Pulmonary artery endothelial cell (primary cell): Measurements from ENCODE around the gene KEL. TPM values are rescaled to one million over a fixed set of nuclear protein-coding genes. Genes with fewer than 3 reads are reported as not detected.

Experiments
- DNase-seq: peaks from one replicate; pipeline ENCODE4 v3.0.0-alpha.2; 2011; ENCODE audit warnings: low read depth, low spot score
- total RNA-seq: library from RNA; depleted of rRNA; stranded (reverse); fragments of >200 nt; gene quantifications from 2 replicates; pipeline ENCODE4 v1.2.3, GENCODE V29; 2014

KEL gene
- total RNA-seq, 1 donor from 2014 or later: not detected

DNA sequence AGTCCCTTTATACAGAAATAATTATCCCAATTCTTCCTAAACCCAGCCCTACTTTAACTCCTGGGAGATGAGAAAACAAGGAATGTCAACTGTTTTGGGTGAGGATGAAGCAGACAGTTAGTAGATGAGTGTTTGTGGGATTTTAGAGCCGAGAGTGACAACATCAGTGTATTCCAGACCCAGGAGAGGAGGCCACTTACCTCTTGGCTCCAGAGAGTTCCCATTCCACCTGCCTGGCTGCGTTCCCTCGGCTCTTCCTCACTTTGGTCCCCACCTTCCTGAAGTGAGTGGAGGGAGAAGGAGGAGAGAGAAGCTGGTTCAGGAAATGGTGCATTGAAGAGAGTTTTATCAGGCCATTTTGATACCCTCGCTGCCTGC lies 579 bp downstream of the KEL start:
- DNase-seq: no peak

DNA sequence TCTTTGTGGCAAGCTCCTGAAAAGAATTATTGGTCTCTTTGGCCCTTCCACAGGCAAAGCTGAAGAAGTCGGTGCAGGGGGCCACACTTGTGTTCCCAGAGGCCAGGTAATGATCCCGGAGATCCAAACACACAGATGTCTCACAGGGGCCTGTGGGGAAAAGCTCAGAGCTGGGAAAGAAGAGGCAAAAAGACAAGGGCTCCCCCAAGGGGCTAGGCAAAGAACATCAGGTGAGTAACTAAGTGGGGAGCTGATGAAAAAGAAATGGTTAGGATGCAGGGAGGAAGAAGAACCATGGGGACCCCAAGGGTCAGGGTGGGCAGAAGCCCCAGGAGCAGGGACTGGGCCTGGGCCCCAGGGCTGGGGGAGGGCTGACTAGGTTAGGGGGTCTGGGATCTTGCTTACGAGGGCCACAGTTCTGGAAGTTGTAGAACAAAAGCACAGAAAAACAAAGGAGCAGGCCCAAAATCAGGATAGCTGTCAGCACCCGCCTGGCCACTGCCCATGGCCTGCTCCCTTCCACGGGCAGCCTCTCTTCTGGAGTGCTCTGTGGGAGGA lies 1.1 kb downstream of the KEL start:
- DNase-seq: no peak

DNA sequence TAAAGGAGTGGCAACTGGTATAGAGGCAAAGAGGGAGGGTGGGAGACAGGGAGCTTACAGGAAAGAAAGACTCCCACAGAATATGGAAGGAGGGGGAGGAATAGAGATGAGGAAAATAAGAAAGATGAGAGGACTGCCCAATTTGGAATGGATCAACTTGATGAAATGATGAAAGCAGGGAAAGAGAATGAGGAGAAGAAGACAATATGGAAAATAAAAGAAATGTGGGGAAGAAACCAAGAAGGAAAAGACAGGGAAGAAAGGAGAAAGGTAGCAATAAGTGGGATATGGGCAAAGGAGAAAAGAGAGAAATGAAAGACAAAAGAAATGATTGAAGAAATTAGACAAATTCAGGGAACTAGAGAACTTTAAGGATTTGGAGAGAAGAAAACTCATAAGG lies 3.0 kb downstream of the KEL start:
- no peak for DNase-seq

DNA sequence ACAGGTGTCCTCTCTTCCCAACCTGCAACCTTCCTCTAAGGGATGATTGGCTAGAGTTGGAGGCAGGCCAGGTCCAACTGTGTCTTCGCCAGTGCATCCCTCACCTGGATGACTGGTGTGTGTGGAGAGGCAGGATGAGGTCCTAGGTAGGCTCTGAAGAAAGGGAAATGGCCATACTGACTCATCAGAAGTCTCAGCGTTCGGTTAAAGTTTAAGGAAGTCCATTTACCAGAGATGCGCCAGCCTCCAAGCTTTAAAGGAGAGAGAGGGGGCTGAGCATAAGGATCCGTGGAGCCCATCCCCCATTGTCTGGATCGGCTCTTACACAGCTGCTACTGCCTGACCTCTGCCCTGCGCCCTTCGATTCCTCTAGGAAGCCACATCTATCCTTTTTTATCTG lies 4.4 kb downstream of the KEL start:
- DNase-seq: no peak

- DNase-seq: no peak
These were observed 5.1 kb downstream of the KEL start for GRCh38 chr7:142956951-142957623.

DNA sequence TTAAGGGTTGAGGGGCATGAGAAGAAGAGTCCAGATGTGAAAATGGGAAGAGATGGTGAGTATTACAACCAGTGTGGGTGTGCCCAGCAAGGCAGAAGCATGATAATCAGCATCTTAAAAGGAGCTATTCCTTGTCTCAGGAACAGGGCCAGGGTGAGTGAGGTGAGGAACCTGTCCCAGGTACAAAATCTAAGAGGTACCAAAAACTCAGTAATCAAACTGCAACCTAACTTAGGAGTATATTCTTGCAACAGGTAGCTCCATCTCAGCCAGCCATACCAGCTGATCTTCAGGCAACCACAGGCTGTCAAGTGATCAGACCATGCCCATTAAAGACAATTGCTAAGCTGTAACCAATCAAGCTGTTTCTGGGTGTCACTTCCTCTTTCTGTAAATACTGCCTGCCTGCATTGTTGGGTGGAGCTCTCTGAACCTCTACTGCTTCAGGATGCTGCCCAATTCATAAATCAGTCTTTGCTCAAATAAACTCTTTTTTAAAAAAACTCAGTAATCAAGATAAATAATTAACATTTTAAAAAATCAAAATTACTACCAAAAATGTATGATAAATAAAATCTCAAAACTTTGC lies 7.4 kb downstream of the KEL start:
- no peak for DNase-seq

DNA sequence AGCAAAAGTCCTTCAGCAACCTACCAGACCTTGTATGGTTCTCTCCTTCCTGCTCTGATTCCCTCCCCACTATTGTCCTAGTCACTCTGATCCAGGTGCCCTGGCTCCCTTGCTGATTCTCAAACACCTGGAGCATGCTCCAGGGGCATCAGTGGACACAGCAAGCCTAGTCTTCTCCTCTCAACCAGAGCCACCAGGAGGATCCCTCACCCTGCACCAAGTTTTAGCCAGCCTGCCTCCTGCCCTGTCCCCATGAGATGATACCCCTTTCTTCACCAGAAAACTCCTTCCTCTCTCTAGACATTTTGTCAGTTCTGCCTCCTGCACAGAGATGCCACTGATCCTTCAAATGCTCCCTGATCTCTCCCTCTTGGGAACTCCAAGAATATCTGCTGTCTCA lies 11.9 kb downstream of the KEL start:
- no peak for DNase-seq

- DNase-seq: no peak
These were observed 13.6 kb downstream of the KEL start for GRCh38 chr7:142948603-142949002.

GRCh38 chr7:142945001-142945400 lies 17.2 kb downstream of the KEL start:
- no peak for DNase-seq

DNA sequence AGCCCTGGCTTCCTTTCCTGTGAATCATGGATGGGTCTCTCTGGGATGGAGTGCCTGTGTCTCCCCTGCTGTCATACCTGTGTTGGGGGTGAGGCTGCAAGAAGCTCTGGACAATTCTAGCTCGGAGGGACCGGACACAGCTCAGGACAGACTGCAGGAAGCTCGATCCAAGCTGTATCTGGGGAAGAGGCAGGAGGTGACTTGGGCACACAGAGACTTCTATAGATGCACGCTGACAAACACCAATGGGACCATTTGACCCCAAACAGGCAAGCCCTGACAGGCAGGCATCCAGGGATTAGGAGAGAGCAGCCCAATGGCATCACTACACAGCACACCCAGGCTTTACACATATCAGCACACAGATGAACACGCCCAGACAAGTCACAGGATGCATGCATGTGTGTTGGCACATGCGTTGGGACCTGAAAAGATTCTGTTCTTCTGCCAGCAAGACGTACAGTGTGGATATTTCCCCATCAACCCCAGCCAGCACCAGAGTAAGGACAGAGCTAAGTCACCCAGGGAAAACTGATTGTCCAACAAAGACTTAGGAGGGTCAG lies 18.4 kb downstream of the KEL start:
- no peak for DNase-seq

DNA sequence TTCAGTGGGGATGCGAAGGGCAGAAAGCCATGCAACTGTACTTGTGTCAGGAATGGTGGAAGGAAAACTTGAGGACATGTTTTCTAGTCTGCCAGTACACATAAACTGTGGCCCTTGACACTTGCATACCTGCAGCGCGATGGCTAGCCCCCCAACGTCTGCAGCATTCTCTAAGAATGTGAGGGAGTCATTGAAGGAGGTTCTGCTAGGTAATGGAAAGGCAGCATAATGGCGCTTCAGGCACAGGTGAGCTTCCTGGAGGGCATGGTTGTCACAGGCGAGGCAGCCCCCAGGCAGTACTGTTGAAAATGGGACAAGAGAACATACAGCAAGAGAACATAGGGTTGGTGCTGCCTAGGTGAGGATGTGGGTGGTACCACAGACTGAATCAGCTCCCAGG lies 19.4 kb downstream of the KEL start:
- no peak for DNase-seq

DNA sequence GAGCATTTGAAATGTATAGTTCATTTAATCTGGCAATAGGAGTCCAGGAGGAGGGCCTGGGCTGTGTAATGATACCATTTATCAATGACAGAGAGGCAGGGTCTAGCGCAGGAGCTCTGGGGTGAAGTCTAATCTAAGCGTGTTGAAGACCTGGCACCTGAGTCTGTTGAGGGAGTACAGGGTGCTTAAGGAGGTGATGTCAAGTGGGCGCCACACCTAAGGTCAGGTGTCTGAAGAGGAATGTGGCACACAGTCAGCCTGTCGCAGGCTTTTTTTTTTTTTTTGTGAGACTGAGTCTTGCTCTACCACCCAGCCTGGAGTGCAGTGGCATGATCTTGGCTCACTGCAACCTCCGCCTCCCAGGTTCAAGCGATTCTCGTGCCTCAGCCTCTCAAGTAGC lies 20.6 kb downstream of the KEL start:
- DNase-seq: no peak

DNA sequence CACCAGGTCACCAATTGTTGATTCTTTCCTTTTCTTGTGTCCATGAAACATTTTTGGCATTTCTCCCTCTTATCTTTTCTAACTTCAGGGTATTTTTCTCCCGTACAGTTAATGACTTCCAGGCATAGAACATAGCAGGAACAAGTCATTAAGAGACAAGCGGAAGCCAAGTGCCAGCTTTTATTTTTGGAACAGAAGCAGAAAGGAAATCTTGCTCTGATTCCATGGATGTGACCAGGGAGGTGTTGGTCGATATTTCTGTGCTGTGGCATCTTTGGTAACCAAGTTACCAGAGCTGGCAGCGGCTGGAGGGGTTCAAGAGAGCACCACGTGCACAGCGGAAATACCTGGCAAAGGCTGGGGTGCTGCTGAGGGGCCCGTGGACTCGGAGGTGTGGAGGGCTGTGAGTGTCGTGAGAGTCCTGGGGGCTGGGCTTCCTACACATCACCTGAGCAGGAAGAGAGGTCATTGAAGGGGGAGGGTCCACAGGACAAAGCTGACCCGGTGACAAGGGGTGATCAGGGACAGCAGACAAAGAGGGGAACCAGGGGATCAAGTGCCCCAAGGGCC lies 21.1 kb downstream of the KEL start:
- no peak for DNase-seq

- no peak for DNase-seq
These were observed 22.8 kb downstream of the KEL start, which contains the start of gene LLCFC1 for GRCh38 chr7:142939226-142939910. TSS of gene LLCFC1 (plus strand) at chr7:142939484. CDS start at chr7:142939622, 138 bp downstream.

DNA sequence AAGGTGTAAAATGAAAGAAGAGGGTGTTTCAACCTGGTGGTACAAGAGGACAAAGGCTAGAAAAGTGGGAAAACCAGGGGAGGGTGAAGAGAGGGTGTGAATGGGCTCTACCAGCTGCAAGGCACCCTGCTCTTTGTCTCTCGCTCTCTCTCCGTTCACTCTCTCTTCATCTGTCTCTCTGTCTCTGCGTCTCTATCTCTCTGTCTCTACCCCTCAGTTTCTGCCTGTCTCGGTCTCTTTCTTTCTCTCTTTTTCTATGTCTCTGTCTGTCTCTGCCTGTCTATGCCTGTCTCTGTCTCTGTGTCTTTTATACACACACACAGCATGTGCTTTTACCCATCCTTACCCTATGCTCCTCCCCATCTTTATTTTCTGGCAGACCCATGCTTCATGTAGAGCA lies 23.6 kb downstream of the KEL start:
- no peak for DNase-seq

DNA sequence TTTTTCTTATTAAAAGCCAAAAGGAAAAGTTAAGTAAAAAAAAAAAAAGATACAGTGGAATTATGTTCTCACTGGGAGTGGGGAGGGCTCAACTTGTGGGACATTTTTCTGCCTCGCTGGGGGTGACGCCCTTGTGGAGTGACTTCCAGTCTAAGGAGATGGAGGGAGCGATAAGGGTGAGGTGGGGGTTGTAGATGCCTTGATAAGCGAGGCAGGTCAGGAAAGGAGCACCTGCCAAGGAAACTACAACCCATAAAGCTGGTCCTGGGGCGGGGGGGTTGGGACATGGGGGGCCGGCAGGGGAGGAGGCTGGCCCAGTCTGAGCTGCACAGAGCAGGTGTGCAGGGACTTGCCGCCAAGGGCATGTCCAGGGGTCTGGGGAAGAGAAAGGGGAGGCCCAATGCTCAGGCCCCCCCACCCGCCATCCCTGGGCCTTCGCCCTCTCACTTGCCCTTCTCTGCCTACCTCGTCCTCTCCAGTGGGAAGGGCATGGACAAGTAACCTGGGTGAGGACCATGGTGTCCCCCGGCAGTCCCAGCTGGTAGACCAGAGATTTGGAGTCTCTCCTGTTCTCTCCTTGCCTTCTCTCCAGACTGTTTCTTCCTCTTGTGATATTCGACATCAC lies 26.1 kb downstream of the KEL start:
- no peak for DNase-seq

- no peak for DNase-seq
These were observed 28.1 kb downstream of the KEL start for GRCh38 chr7:142934056-142934455.

DNA sequence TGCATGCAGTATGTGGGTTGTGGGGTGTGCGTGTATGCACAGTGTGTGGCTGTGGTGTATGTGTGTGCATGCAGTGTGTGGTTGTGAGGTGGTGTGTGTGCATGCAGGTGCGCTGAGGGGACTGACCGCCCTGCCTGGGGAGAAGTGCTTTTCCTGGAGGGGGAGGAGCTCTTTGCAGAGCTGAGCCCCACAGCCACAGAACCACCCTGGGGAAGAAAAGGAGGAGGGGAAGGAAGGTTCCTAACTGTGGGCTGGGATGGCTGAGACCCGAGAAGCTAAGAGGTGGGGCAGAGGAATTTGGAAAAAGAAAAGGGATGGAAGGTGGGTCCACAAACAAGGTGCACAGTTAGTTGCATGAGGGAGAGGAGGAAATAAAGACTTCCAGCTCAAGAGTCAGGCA lies 28.5 kb downstream of the KEL start, which contains the start of gene TRPV5:
TSS of gene TRPV5 (minus strand) at position 123 of the 400 bp plus-strand sequence. CDS start 287 bp downstream, outside the sequence.
- DNase-seq: no peak

DNA sequence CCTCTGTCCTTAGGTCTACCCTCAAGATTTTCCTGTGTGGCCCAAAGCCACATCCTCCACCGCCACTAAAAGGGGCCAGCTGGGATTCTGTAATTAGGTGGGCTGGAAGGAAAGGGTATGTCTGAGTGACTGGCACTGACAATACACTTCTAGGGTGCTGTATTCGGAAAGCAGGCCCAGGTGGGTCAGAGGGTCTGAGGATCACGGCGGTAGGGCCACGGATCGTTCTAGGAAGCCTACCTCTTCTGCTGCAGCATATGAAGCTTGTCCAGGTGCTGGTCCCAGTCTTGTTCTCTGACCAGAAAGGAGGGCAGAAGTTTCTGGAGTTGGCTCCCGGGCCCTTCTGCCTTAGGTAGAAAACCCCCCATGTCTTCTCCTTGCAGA lies 29.1 kb downstream of the KEL start:
- no peak for DNase-seq

- DNase-seq: no peak
These were observed 29.6 kb downstream of the KEL start for GRCh38 chr7:142932386-142933091.
